Epithelial cell of prostate (primary cell): Measurements from ENCODE around the gene SDK1.
"Not testable (repeated sequence)": the region's sequence is repeated elsewhere in the genome, so short reads cannot be mapped to it uniquely, and the experiment has no call there.

Experiments
- DNase-seq: peaks from one replicate; pipeline ENCODE4 v3.0.0-alpha.2; 2011; ENCODE audit warnings: low read depth, low spot score
- H3K27ac ChIP-seq: fragments of 450-650 bp; 2 replicates; pipeline ENCODE4 v1.5.1; 2017; ENCODE audit warnings: mild to moderate bottlenecking

Gene SDK1

GRCh38 chr7:4236389-4236788 lies 935.3 kb downstream of the SDK1 start:
- no peak overlapping the region for H3K27ac ChIP-seq
- DNase-seq: no peak

- DNase-seq, H3K27ac ChIP-seq: not testable (repeated sequence)
Measured at GRCh38 chr7:4236873-4237272, 935.8 kb downstream of the SDK1 start.

GRCh38 chr7:4237296-4238235 lies 936.5 kb downstream of the SDK1 start:
- no peak for DNase-seq
- no peak overlapping the region for H3K27ac ChIP-seq

GRCh38 chr7:4238861-4239260 lies 937.8 kb downstream of the SDK1 start:
- no peak for DNase-seq

GRCh38 chr7:4240042-4240441 lies 939.0 kb downstream of the SDK1 start:
- no peak for DNase-seq
- H3K27ac ChIP-seq: no peak overlapping the region

More at GRCh38 chr7:4238861-4239260, 937.8 kb downstream of the SDK1 start:
- no peak overlapping the region for H3K27ac ChIP-seq

GRCh38 chr7:4240520-4241303 lies 939.7 kb downstream of the SDK1 start:
- no peak overlapping the region for H3K27ac ChIP-seq
- DNase-seq: no peak

- H3K27ac ChIP-seq: no peak overlapping the region
- no peak for DNase-seq
Measured at GRCh38 chr7:4241304-4241612, 940.2 kb downstream of the SDK1 start.

GRCh38 chr7:4241791-4242190 lies 940.7 kb downstream of the SDK1 start:
- no peak overlapping the region for H3K27ac ChIP-seq
- DNase-seq: no peak

- DNase-seq: no peak
- H3K27ac ChIP-seq: no peak overlapping the region
Measured at GRCh38 chr7:4242706-4243105, 941.7 kb downstream of the SDK1 start.

GRCh38 chr7:4244041-4244440 lies 943.0 kb downstream of the SDK1 start:
- H3K27ac ChIP-seq: no peak overlapping the region
- DNase-seq: no peak

- no peak overlapping the region for H3K27ac ChIP-seq
- no peak for DNase-seq
Measured at GRCh38 chr7:4244635-4245034, 943.6 kb downstream of the SDK1 start.

GRCh38 chr7:4245135-4245865 lies 944.2 kb downstream of the SDK1 start:
- H3K27ac ChIP-seq: no peak overlapping the region
- no peak for DNase-seq

- no peak overlapping the region for H3K27ac ChIP-seq
- no peak for DNase-seq
Measured at GRCh38 chr7:4245866-4246470, 944.9 kb downstream of the SDK1 start.

- no peak for DNase-seq
- H3K27ac ChIP-seq: no peak overlapping the region
Measured at GRCh38 chr7:4246536-4246935, 945.5 kb downstream of the SDK1 start.

- no peak for DNase-seq
- no peak overlapping the region for H3K27ac ChIP-seq
Measured at GRCh38 chr7:4247106-4247876, 946.2 kb downstream of the SDK1 start.

GRCh38 chr7:4248295-4248694 lies 947.2 kb downstream of the SDK1 start:
- no peak overlapping the region for H3K27ac ChIP-seq
- DNase-seq: no peak

GRCh38 chr7:4249241-4249640 lies 948.2 kb downstream of the SDK1 start:
- no peak overlapping the region for H3K27ac ChIP-seq
- no peak for DNase-seq

GRCh38 chr7:4255336-4255735 lies 954.3 kb downstream of the SDK1 start:
- H3K27ac ChIP-seq: no peak overlapping the region
- no peak for DNase-seq

GRCh38 chr7:4256286-4256685 lies 955.2 kb downstream of the SDK1 start:
- DNase-seq: no peak
- no peak overlapping the region for H3K27ac ChIP-seq
